ENCODE results near the gene CSPG5. TPM values are rescaled to one million over a fixed set of nuclear protein-coding genes. Genes with fewer than 3 reads are reported as not detected.

The CSPG5 gene
- total RNA-seq, 4 donors from 2014 or later: 0.47 to 4.7 (median 1.2) TPM

DNA sequence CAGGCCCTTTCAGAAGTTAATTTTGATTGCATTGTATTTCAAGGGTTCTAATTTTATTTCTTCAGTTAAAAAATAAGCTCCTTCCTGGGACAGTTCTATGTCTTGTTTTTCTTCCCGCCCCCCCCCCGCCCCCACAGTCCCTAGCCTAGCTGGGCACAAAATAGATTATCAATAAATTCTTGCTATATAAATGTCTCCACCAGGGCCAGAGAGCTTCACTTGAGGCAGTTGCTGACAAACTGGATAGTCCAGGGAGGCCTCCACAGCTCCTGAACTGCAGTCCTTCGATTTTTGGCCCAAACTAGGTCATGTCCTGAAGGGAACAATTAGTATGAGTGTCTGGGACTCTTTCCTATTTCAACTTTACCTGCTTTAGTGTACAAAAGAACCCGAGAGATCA is 9.9 kb upstream of the CSPG5 start:
- ATAC-seq (ENCODE audit: low FRiP score): no peak
- TF ChIP-seq CTCF (IDR thresholded peaks at IDR 0.05): no peak
- no peak for DNase-seq (ENCODE audit: low spot score)

- no peak for ATAC-seq (ENCODE audit: low FRiP score)
- no peak for TF ChIP-seq CTCF (IDR thresholded peaks at IDR 0.05)
- DNase-seq (ENCODE audit: low spot score): no peak
These were observed 9.4 kb upstream of the CSPG5 start for GRCh38 chr3:47588053-47588452.

GRCh38 chr3:47586746-47587145 is 8.1 kb upstream of the CSPG5 start:
- no peak for ATAC-seq (ENCODE audit: low FRiP score)
- TF ChIP-seq CTCF (IDR thresholded peaks at IDR 0.05): no peak
- no peak for DNase-seq (ENCODE audit: low spot score)

GRCh38 chr3:47583320-47584075 is 4.8 kb upstream of the CSPG5 start:
- ATAC-seq (ENCODE audit: low FRiP score): no peak
- no peak for DNase-seq (ENCODE audit: low spot score)
- no peak for TF ChIP-seq CTCF (IDR thresholded peaks at IDR 0.05)

DNA sequence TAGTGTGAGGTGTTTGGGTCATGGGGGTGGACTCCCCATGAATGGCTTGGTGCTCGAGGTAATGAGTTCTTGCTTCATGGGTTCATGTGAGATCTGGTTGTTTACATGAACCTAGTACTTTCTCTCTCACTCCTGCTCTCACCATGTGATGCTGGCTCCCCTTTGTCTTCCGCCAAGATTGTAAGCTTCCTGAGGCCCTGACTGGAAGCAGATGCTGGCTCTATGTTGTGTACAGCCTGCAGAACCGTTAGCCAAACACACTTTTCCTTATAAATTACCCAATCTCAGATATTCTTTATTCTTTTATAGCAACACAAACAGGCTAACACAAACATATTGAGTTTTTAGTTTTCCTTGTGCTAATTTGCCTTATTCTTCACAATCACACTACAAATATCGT is 3.2 kb upstream of the CSPG5 start:
- ATAC-seq (ENCODE audit: low FRiP score) (no peak), DNase-seq (ENCODE audit: low spot score) (no peak)
- no peak for TF ChIP-seq CTCF (IDR thresholded peaks at IDR 0.05)

GRCh38 chr3:47581422-47581821 is 2.8 kb upstream of the CSPG5 start:
- ATAC-seq (ENCODE audit: low FRiP score) (no peak), DNase-seq (ENCODE audit: low spot score) (no peak)
- no peak for TF ChIP-seq CTCF (IDR thresholded peaks at IDR 0.05)

DNA sequence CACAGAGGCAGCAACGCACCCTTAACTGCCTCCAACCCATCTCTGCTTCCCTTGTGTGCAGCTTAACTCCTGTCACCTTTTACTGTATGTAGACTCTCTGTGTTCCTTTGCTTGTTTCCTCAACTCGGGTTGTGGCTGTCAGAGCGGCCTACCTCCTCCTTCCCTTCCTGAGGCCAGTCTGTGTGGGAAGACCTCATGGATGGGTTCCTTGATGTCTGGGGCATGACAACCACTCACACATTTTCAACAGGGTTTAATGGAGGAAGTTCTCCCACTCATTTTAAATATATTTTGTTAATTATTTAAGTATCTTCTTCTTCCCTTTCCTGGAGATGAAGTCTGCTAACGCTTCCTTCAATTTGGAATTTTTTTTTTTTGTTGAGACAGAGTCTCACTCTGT is 1.8 kb upstream of the CSPG5 start:
- TF ChIP-seq CTCF (IDR thresholded peaks at IDR 0.05): no peak
- DNase-seq (ENCODE audit: low spot score): no peak
- ATAC-seq (ENCODE audit: low FRiP score): no peak

All from omental fat pad (tissue), 4 donors.